ENCODE data around the gene JKAMP.
"Not testable (repeated sequence)": the region's sequence is repeated elsewhere in the genome, so short reads cannot be mapped to it uniquely, and the experiment has no call there.

Gene JKAMP

GRCh38 chr14:59483819-59484638, at the start of gene JKAMP, which contains the start of gene L3HYPDH:
TSS of gene JKAMP (plus strand) at chr14:59484517. CDS start at chr14:59484590, 73 bp downstream.
TSS of gene L3HYPDH (minus strand) at chr14:59484408. CDS start at chr14:59484316, 92 bp downstream.
- peak; percentile 95 to 97 for DNase-seq (ENCODE audit: low read depth in 1 of 2, low spot score in 1 of 2)

- no peak for DNase-seq (ENCODE audit: low read depth in 1 of 2, low spot score in 1 of 2)
Measured at GRCh38 chr14:59435101-59435500, 49.2 kb upstream of the JKAMP start.

- no peak for DNase-seq (ENCODE audit: low read depth in 1 of 2, low spot score in 1 of 2)
Measured at GRCh38 chr14:59435987-59436386, 48.3 kb upstream of the JKAMP start.

- DNase-seq (ENCODE audit: low read depth in 1 of 2, low spot score in 1 of 2): no peak
Measured at GRCh38 chr14:59438195-59438647, 46.1 kb upstream of the JKAMP start.

- no peak for DNase-seq (ENCODE audit: low read depth in 1 of 2, low spot score in 1 of 2)
Measured at GRCh38 chr14:59439256-59439965, 44.9 kb upstream of the JKAMP start.

- not testable (repeated sequence) for DNase-seq (ENCODE audit: low read depth in 1 of 2, low spot score in 1 of 2)
Measured at GRCh38 chr14:59448673-59449072, 35.6 kb upstream of the JKAMP start.

- no peak for DNase-seq (ENCODE audit: low read depth in 1 of 2, low spot score in 1 of 2)
Measured at GRCh38 chr14:59450716-59451115, 33.6 kb upstream of the JKAMP start.

GRCh38 chr14:59451849-59452248, 32.5 kb upstream of the JKAMP start:
- no peak for DNase-seq (ENCODE audit: low read depth in 1 of 2, low spot score in 1 of 2)

- DNase-seq (ENCODE audit: low read depth in 1 of 2, low spot score in 1 of 2): no peak
Measured at GRCh38 chr14:59454139-59454538, 30.2 kb upstream of the JKAMP start.

GRCh38 chr14:59455411-59455810, 28.9 kb upstream of the JKAMP start:
- DNase-seq (ENCODE audit: low read depth in 1 of 2, low spot score in 1 of 2): no peak

GRCh38 chr14:59458486-59458885, 25.8 kb upstream of the JKAMP start:
- no peak for DNase-seq (ENCODE audit: low read depth in 1 of 2, low spot score in 1 of 2)

GRCh38 chr14:59460378-59460777, 23.9 kb upstream of the JKAMP start:
- no peak for DNase-seq (ENCODE audit: low read depth in 1 of 2, low spot score in 1 of 2)

- no peak for DNase-seq (ENCODE audit: low read depth in 1 of 2, low spot score in 1 of 2)
Measured at GRCh38 chr14:59461891-59462290, 22.4 kb upstream of the JKAMP start.

GRCh38 chr14:59463787-59464485, 20.4 kb upstream of the JKAMP start:
- peak; percentile 6 for DNase-seq (ENCODE audit: low read depth in 1 of 2, low spot score in 1 of 2)

GRCh38 chr14:59464486-59465315, 19.6 kb upstream of the JKAMP start:
- DNase-seq (ENCODE audit: low read depth in 1 of 2, low spot score in 1 of 2): peak; percentile 19 to 26

GRCh38 chr14:59465316-59466135, 18.8 kb upstream of the JKAMP start, which contains the start of gene GPR135:
TSS of gene GPR135 (minus strand) at chr14:59465380. CDS start at chr14:59465226, 154 bp downstream.
- peak in 1 of 2 donors; percentile 7 for DNase-seq (ENCODE audit: low read depth in 1 of 2, low spot score in 1 of 2)

- DNase-seq (ENCODE audit: low read depth in 1 of 2, low spot score in 1 of 2): no peak
Measured at GRCh38 chr14:59474172-59474571, 10.1 kb upstream of the JKAMP start.

GRCh38 chr14:59475709-59476108, 8.6 kb upstream of the JKAMP start:
- DNase-seq (ENCODE audit: low read depth in 1 of 2, low spot score in 1 of 2): no peak

- no peak for DNase-seq (ENCODE audit: low read depth in 1 of 2, low spot score in 1 of 2)
Measured at GRCh38 chr14:59478540-59478939, 5.8 kb upstream of the JKAMP start.

- no peak for DNase-seq (ENCODE audit: low read depth in 1 of 2, low spot score in 1 of 2)
Measured at GRCh38 chr14:59480166-59480565, 4.2 kb upstream of the JKAMP start.

Measured in activated CD4-positive, alpha-beta T cell treated with anti-CD3 and anti-CD28 coated beads, Interleukin-2, amount 50 U/mL, for 24 hours (primary cell).